IMR-90 (cell line): Measurements from ENCODE around the gene AKAP12. TPM values are rescaled to one million over a fixed set of nuclear protein-coding genes. Genes with fewer than 3 reads are reported as not detected.

Experiments used
- ATAC-seq: fragments of 200-7000 bp; cut with Tn5 transposase; 2 replicates; pipeline ENCODE4 v1.9.1; 2020; ENCODE audit warnings: low read depth, mild to moderate bottlenecking, moderate library complexity
- BruUV-seq: library from RNA; stranded (reverse); fragments of 400-500 nt; replicated peaks from 2 replicates; lab custom pipeline; 2021; lab: Mats Ljungman, UMichigan
- CTCF ChIA-PET: fragments of 300-600 bp; formaldehyde crosslinking; extraction: SDS; loops from one replicate; lab custom pipeline; 2021; ENCODE audit warnings: antibody characterized with exemption; lab: Yijun Ruan, JAX
- POLR2A ChIA-PET: fragments of 300-600 bp; sonication (Branson Sonifier 250); formaldehyde crosslinking; loops from one replicate; lab custom pipeline; 2022; ENCODE audit warnings: antibody characterized with exemption; ENCODE audit not compliant: unreplicated experiment; lab: Charles Lee
- DNase-seq: peaks from one replicate; pipeline ENCODE4 v3.0.0; 2013
- H2AFZ ChIP-seq: replicated peaks from 2 replicates; pipeline ENCODE3; 2013; ENCODE audit warnings: low read length, mild to moderate bottlenecking; ENCODE audit not compliant: poor library complexity
- H2AK5ac ChIP-seq: 2 replicates; pipeline ENCODE4 v1.6.1; 2013; ENCODE audit warnings: low read depth, low read length, inconsistent platforms
- H2AK9ac ChIP-seq: replicated peaks from 2 replicates; pipeline ENCODE3; 2013; ENCODE audit warnings: mild to moderate bottlenecking, low read depth, low read length, moderate library complexity; ENCODE audit not compliant: poor library complexity
- H2BK120ac ChIP-seq: 2 replicates; pipeline ENCODE4 v1.6.1; 2013; ENCODE audit warnings: low read depth, low read length, inconsistent platforms
- H2BK15ac ChIP-seq: 3 replicates; pipeline ENCODE4 v1.6.1; 2013; ENCODE audit warnings: low read depth, low read length, inconsistent platforms
- H2BK20ac ChIP-seq: 2 replicates; pipeline ENCODE4 v1.6.1; 2013; ENCODE audit warnings: low read depth, mild to moderate bottlenecking, inconsistent platforms, low read length, moderate library complexity
- H2BK5ac ChIP-seq: 2 replicates; pipeline ENCODE4 v1.6.1; 2013; ENCODE audit warnings: mild to moderate bottlenecking, low read depth, low read length, inconsistent platforms; ENCODE audit not compliant: poor library complexity, severe bottlenecking
- H3K14ac ChIP-seq: replicated peaks from 2 replicates; pipeline ENCODE4 v1.6.1; 2013; ENCODE audit warnings: low read depth, low read length, inconsistent platforms
- H3K18ac ChIP-seq: 2 replicates; pipeline ENCODE4 v1.6.1; 2013; ENCODE audit warnings: low read depth, low read length, control low read depth
- H3K23ac ChIP-seq: 2 replicates; pipeline ENCODE4 v1.6.1; 2013; ENCODE audit warnings: low read depth, low read length, inconsistent platforms
- H3K27ac ChIP-seq: 2 replicates; pipeline ENCODE4 v1.5.1; 2013; ENCODE audit warnings: mild to moderate bottlenecking, control low read depth, low read length; ENCODE audit not compliant: insufficient read depth
- H3K27me3 ChIP-seq: 2 replicates; pipeline ENCODE4 v1.6.1; 2013; ENCODE audit warnings: low read length; ENCODE audit not compliant: control insufficient read depth, insufficient read depth
- H3K36me3 ChIP-seq: 2 replicates; pipeline ENCODE4 v1.6.1; 2013; ENCODE audit warnings: low read length, mixed read lengths; ENCODE audit not compliant: control insufficient read depth, insufficient read depth
- H3K4ac ChIP-seq: 2 replicates; pipeline ENCODE4 v1.6.1; 2013; ENCODE audit warnings: low read depth, low read length, inconsistent platforms
- H3K4me1 ChIP-seq: 2 replicates; pipeline ENCODE4 v1.6.1; 2013; ENCODE audit warnings: low read length, mixed read lengths; ENCODE audit not compliant: control insufficient read depth, insufficient read depth
- H3K4me2 ChIP-seq: 2 replicates; pipeline ENCODE4 v1.6.1; 2013; ENCODE audit warnings: low read depth, mild to moderate bottlenecking, control low read depth, low read length, moderate library complexity
- H3K4me3 ChIP-seq: 2 replicates; pipeline ENCODE4 v1.5.1; 2013; ENCODE audit warnings: low read depth, mild to moderate bottlenecking, control low read depth, low read length, moderate library complexity; ENCODE audit not compliant: insufficient read depth
- H3K56ac ChIP-seq: 2 replicates; pipeline ENCODE4 v1.6.1; 2013; ENCODE audit warnings: low read length, inconsistent platforms; ENCODE audit not compliant: insufficient read depth; ENCODE audit errors: extremely low read depth
- H3K79me1 ChIP-seq, 2 experiments: 2 replicates each; pipeline ENCODE4 v1.6.1; 2013; ENCODE audit warnings: low read length in 2 of 2, inconsistent platforms in 1 of 2, low read depth in 1 of 2
- H3K9ac ChIP-seq: 2 replicates; pipeline ENCODE4 v1.6.1; 2013; ENCODE audit warnings: low read depth, low read length, control low read depth
- H3K9me1 ChIP-seq: 2 replicates; pipeline ENCODE4 v1.6.1; 2013; ENCODE audit warnings: low read length, inconsistent platforms; ENCODE audit not compliant: insufficient read depth
- H3K9me3 ChIP-seq: 2 replicates; pipeline ENCODE4 v1.6.1; 2013; ENCODE audit warnings: low read length; ENCODE audit not compliant: control insufficient read depth, insufficient read depth
- H4K20me1 ChIP-seq: 2 replicates; pipeline ENCODE4 v1.6.1; 2013; ENCODE audit warnings: low read length, inconsistent platforms; ENCODE audit not compliant: insufficient read depth
- H4K5ac ChIP-seq: 2 replicates; pipeline ENCODE4 v1.6.1; 2013; ENCODE audit warnings: mild to moderate bottlenecking, low read depth, low read length, control low read depth
- H4K8ac ChIP-seq, 2 experiments: 2 replicates each; pipeline ENCODE4 v1.6.1; 2013; ENCODE audit warnings: low read depth in 2 of 2, low read length in 2 of 2, control low read depth in 1 of 2, inconsistent platforms in 1 of 2
- H4K91ac ChIP-seq: 2 replicates; pipeline ENCODE4 v1.6.1; 2013; ENCODE audit warnings: low read depth, low read length, inconsistent platforms; ENCODE audit not compliant: insufficient read depth
- BHLHE40 ChIP-seq: fragments of 150-350 bp; IDR thresholded peaks from 2 replicates; pipeline ENCODE4 v1.6.1; 2016; ENCODE audit warnings: mild to moderate bottlenecking, low read depth, low read length
- CEBPB ChIP-seq: IDR thresholded peaks from 2 replicates; pipeline ENCODE4 v1.6.1; 2012; ENCODE audit warnings: low read depth, low read length, improper control_type of control experiment
- CHD1 ChIP-seq: IDR thresholded peaks from 2 replicates; pipeline ENCODE4 v1.6.1; 2012; ENCODE audit warnings: low read depth, low read length, improper control_type of control experiment
- CTCF ChIP-seq: conservative IDR thresholded peaks from 2 replicates; pipeline ENCODE4 v1.5.1; 2012; ENCODE audit warnings: mild to moderate bottlenecking, low read depth, low read length, improper control_type of control experiment
- ELK1 ChIP-seq: fragments of 150-350 bp; IDR thresholded peaks from 2 replicates; pipeline ENCODE4 v1.6.1; 2016; ENCODE audit warnings: low read depth, mild to moderate bottlenecking, low read length, moderate library complexity, borderline replicate concordance
- FOS ChIP-seq: fragments of 150-350 bp; IDR thresholded peaks from 2 replicates; pipeline ENCODE4 v1.6.1; 2016; ENCODE audit warnings: low read depth, low read length
- MAFK ChIP-seq: IDR thresholded peaks from 2 replicates; pipeline ENCODE4 v1.6.1; 2012; ENCODE audit warnings: low read depth, low read length, improper control_type of control experiment
- MAZ ChIP-seq: IDR thresholded peaks from 2 replicates; pipeline ENCODE4 v1.6.1; 2012; ENCODE audit warnings: low read depth, mild to moderate bottlenecking, low read length, improper control_type of control experiment, moderate library complexity, borderline replicate concordance
- MXI1 ChIP-seq: IDR thresholded peaks from 2 replicates; pipeline ENCODE4 v1.6.1; 2012; ENCODE audit warnings: low read depth, mild to moderate bottlenecking, low read length, moderate library complexity, borderline replicate concordance
- NFE2L2 ChIP-seq: fragments of 150-350 bp; IDR thresholded peaks from 2 replicates; pipeline ENCODE4 v1.6.1; 2016; ENCODE audit warnings: low read depth, mild to moderate bottlenecking, low read length
- POLR2A ChIP-seq: IDR thresholded peaks from 2 replicates; pipeline ENCODE4 v1.6.1; 2012; ENCODE audit warnings: mild to moderate bottlenecking, low read depth, low read length
- RAD21 ChIP-seq: IDR thresholded peaks from 2 replicates; pipeline ENCODE4 v1.6.1; 2012; ENCODE audit warnings: low read length, improper control_type of control experiment
- RFX5 ChIP-seq: IDR thresholded peaks from 2 replicates; pipeline ENCODE4 v1.8.0; 2012; ENCODE audit warnings: low read depth, mild to moderate bottlenecking, low read length, moderate library complexity
- SMC3 ChIP-seq: fragments of 150-350 bp; IDR thresholded peaks from 2 replicates; pipeline ENCODE4 v1.6.1; 2016; ENCODE audit warnings: low read depth, mild to moderate bottlenecking, antibody characterized with exemption, low read length, moderate library complexity
- WGBS, 2 experiments: methylation state at CpG; one replicate each; pipeline versions ENCODE4 v1.1.5 to v1.1.7; 2013; ENCODE audit warnings: missing lambda C conversion rate in 2 of 2; ENCODE audit not compliant: insufficient read length in 1 of 2; ENCODE audit errors: extremely low coverage in 2 of 2; 5-methylcytosine and 5-hydroxymethylcytosine counted together
- dilution Hi-C: fragments of 300-500 bp; cut with HindIII; formaldehyde crosslinking; loops from one replicate; pipeline ENCODE4 v1.14.3; 2018; ENCODE audit warnings: low sequenced_read_pairs; ENCODE audit not compliant: unreplicated experiment
- in situ Hi-C: fragments of 300-500 bp; cut with MboI; formaldehyde crosslinking; loops from 3 replicates; pipeline ENCODE4 v1.14.3; 2019; ENCODE audit warnings: low sequenced_read_pairs, inconsistent platforms, mixed read lengths
- intact Hi-C: fragments of 100-400 bp; cut with micrococcal nuclease; formaldehyde crosslinking; loops from 2 replicates; pipeline ENCODE4 v1.10.0; 2022
- polyA plus RNA-seq, 3 experiments: library from polyadenylated mRNA; depleted of rRNA; stranded (reverse); fragments of >200 nt; gene quantifications; 2 replicates each; pipeline ENCODE4 v1.2.3, GENCODE V29; 2012; ENCODE audit warnings: low replicate concordance in 1 of 3
- total RNA-seq: library from RNA; depleted of rRNA; stranded (reverse); fragments of >200 nt; gene quantifications from 2 replicates; pipeline ENCODE4 v1.2.3, GENCODE V29; 2012

Gene AKAP12
- total and polyA plus RNA-seq, 2 of the 4 experiments (the other 2 are of a cell fraction) = 56.0 to 118 TPM

GRCh38 chr6:151326116-151326825 is 86.5 kb downstream of the AKAP12 start (continued):
- TF ChIP-seq RAD21 = no peak
- TF ChIP-seq MXI1 = no peak

- Histone ChIP-seq H2AFZ (no peak overlapping the region), H3K23ac (no peak overlapping the region), H3K4me2 (no peak overlapping the region), H3K14ac (no peak overlapping the region), H2AK5ac (no peak overlapping the region), H3K4me1 (peaks cover 9% of the 10 kb centered on the region; the same call in 1 of the 2 replicates), H3K4ac (no peak overlapping the region), H3K27me3 (no peaks in the 10 kb centered on the region), H3K27ac (no peak overlapping the region), H3K79me1 (peaks cover 3 to 22% of the 10 kb centered on the region in 2 experiments; a peak in 3 of 4 replicates), H3K9me1 (peaks cover 6% of the 10 kb centered on the region; the same call in 1 of the 2 replicates), H4K20me1 (no peaks in the 10 kb centered on the region), H3K9ac (no peak overlapping the region), H4K91ac (no peak overlapping the region), H4K5ac (no peak overlapping the region), H4K8ac (no peak overlapping the region), H2BK20ac (no peak overlapping the region), H2AK9ac (no peak overlapping the region), H2BK120ac (no peak overlapping the region), H2BK5ac (no peak overlapping the region), H2BK15ac (no peak overlapping the region), H3K56ac (no peak overlapping the region), H3K9me3 (no peaks in the 10 kb centered on the region), H3K4me3 (no peak overlapping the region), H3K18ac (no peak overlapping the region), H3K36me3 (no peaks in the 10 kb centered on the region)
- CTCF ChIA-PET = interaction anchor here (0.7 to 4.4 kb wide), 3 partner anchors 300 to 436 kb away, joined by 3 to 56 read pairs (median 55); no protein-coding TSS in a partner anchor
- DNase-seq (no peak), ATAC-seq (no peak)
- BruUV-seq = no TSS peak
- intact Hi-C loops = no loop called here
- dilution Hi-C loops = no loop called here
- in situ Hi-C loops = loop anchor here (10.0 to 25.0 kb wide), 2 partner anchors 502 to 915 kb away; no protein-coding TSS in a partner anchor
- no CpG with 5 or more reads among the region's 4 CpGs for WGBS, 2 experiments
- POLR2A ChIA-PET = no interaction called here
- no peak for TF ChIP-seq SMC3
- no peak for TF ChIP-seq MAZ
- no peak for TF ChIP-seq POLR2A
- TF ChIP-seq BHLHE40 = no peak
- TF ChIP-seq CTCF = no peak
- no peak for TF ChIP-seq MAFK
- no peak for TF ChIP-seq RAD21
- TF ChIP-seq ELK1 = no peak
- TF ChIP-seq NFE2L2 = no peak
- no peak for TF ChIP-seq FOS
- TF ChIP-seq CHD1 = no peak
- TF ChIP-seq RFX5 = no peak
- TF ChIP-seq MXI1 = no peak
- TF ChIP-seq CEBPB = no peak
Measured at GRCh38 chr6:151327101-151327500, 87.3 kb downstream of the AKAP12 start.
